Lower lobe of right lung (tissue), 2 donors: ENCODE measurements around the gene CYP2F1. TPM values are rescaled to one million over a fixed set of nuclear protein-coding genes. Genes with fewer than 3 reads are reported as not detected.

Source experiments
- ATAC-seq, 2 donors: fragments of 200-7000 bp; cut with Tn5 transposase; one replicate each; pipeline ENCODE4 v1.9.1; 2020 to 2022; ENCODE audit warnings: mild to moderate bottlenecking in 2 of 2, moderate library complexity in 2 of 2
- DNase-seq: peaks from one replicate; pipeline ENCODE4 v3.0.0-alpha.2; 2020
- H3K27ac ChIP-seq: fragments of 200-600 bp; one replicate; pipeline ENCODE4 v1.8.0; 2022
- H3K27me3 ChIP-seq: fragments of 200-600 bp; one replicate; pipeline ENCODE4 v1.8.0; 2022; ENCODE audit warnings: low read depth
- H3K36me3 ChIP-seq: fragments of 200-600 bp; one replicate; pipeline ENCODE4 v1.8.0; 2022; ENCODE audit warnings: mild to moderate bottlenecking
- H3K4me1 ChIP-seq: fragments of 200-600 bp; one replicate; pipeline ENCODE4 v1.8.0; 2022
- H3K4me3 ChIP-seq: fragments of 200-600 bp; one replicate; pipeline ENCODE4 v1.8.0; 2022; ENCODE audit warnings: mild to moderate bottlenecking
- H3K9me3 ChIP-seq: fragments of 200-600 bp; one replicate; pipeline ENCODE4 v1.8.0; 2022
- intact Hi-C: fragments of 100-400 bp; cut with DNase I; formaldehyde crosslinking; loops from one replicate; pipeline ENCODE4 v1.11.0; 2022
- long read RNA-seq: library from polyadenylated mRNA; unstranded; transcript quantifications from one replicate; pipeline ENCODE4 v2.0.0, GENCODE V29; 2021
- total RNA-seq: library from RNA; stranded (reverse); fragmentation: NEBNext Ultra II Directional; extraction: Animal tissue kit (Norgen Biotek cat#: 25700); gene quantifications from one replicate; pipeline ENCODE4 v1.2.1, GENCODE V29; 2021
- TF ChIP-seq, protein P1 (sequence below): fragments of 200-600 bp; IDR thresholded peaks from one replicate; pipeline ENCODE4 v1.8.0; 2022; ENCODE audit warnings: antibody characterized with exemption, mild to moderate bottlenecking
- donor health status: DM: no; HTN: yes; CAD: no; lungs with severe emphysema.

Gene CYP2F1, protein sequence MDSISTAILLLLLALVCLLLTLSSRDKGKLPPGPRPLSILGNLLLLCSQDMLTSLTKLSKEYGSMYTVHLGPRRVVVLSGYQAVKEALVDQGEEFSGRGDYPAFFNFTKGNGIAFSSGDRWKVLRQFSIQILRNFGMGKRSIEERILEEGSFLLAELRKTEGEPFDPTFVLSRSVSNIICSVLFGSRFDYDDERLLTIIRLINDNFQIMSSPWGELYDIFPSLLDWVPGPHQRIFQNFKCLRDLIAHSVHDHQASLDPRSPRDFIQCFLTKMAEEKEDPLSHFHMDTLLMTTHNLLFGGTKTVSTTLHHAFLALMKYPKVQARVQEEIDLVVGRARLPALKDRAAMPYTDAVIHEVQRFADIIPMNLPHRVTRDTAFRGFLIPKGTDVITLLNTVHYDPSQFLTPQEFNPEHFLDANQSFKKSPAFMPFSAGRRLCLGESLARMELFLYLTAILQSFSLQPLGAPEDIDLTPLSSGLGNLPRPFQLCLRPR
- 1.7 TPM for total RNA-seq
- long read RNA-seq, partial matches to known transcripts: 0 of 2 reads
- long read RNA-seq, other reads (novel, unspliced or antisense): 2 of 2 reads

DNA sequence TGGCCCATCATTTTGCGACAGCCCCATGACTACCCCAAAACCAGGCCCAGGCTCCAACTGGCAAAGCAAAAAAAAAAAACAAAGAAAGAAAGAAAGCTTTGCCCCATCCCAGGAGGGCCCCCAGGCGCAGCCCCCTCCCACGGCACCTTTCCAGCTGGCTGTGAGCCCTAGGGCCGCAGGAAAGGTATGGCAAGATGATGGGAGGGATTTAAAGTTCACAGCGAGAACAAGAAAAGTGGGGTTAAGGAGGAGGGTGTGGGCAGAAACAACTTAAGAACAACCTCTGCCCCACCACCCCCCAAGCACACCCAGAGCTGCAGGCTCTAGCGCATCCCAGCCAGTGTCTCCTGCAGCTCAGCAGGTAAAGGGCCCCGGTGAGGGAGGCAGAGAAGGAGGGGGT, at the start of gene CYP2F1:
TSS of gene CYP2F1 (plus strand) at position 301 of the 400 bp plus-strand sequence. CDS start 1,757 bp downstream, outside the sequence.
- H3K9me3 ChIP-seq: no peaks in the 10 kb centered on the region
- intact Hi-C loops: no loop called here
- H3K4me3 ChIP-seq: no peak within 1 kb of the TSS
- TF ChIP-seq, protein P1, sequence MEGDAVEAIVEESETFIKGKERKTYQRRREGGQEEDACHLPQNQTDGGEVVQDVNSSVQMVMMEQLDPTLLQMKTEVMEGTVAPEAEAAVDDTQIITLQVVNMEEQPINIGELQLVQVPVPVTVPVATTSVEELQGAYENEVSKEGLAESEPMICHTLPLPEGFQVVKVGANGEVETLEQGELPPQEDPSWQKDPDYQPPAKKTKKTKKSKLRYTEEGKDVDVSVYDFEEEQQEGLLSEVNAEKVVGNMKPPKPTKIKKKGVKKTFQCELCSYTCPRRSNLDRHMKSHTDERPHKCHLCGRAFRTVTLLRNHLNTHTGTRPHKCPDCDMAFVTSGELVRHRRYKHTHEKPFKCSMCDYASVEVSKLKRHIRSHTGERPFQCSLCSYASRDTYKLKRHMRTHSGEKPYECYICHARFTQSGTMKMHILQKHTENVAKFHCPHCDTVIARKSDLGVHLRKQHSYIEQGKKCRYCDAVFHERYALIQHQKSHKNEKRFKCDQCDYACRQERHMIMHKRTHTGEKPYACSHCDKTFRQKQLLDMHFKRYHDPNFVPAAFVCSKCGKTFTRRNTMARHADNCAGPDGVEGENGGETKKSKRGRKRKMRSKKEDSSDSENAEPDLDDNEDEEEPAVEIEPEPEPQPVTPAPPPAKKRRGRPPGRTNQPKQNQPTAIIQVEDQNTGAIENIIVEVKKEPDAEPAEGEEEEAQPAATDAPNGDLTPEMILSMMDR: no peak
- no peak within 1 kb of the TSS for H3K27ac ChIP-seq
- no peaks in the 10 kb centered on the region for H3K27me3 ChIP-seq
- H3K4me1 ChIP-seq: no peaks in the 10 kb centered on the region
- ATAC-seq (no peak), DNase-seq (no peak)
- no peaks in the 10 kb centered on the region for H3K36me3 ChIP-seq

DNA sequence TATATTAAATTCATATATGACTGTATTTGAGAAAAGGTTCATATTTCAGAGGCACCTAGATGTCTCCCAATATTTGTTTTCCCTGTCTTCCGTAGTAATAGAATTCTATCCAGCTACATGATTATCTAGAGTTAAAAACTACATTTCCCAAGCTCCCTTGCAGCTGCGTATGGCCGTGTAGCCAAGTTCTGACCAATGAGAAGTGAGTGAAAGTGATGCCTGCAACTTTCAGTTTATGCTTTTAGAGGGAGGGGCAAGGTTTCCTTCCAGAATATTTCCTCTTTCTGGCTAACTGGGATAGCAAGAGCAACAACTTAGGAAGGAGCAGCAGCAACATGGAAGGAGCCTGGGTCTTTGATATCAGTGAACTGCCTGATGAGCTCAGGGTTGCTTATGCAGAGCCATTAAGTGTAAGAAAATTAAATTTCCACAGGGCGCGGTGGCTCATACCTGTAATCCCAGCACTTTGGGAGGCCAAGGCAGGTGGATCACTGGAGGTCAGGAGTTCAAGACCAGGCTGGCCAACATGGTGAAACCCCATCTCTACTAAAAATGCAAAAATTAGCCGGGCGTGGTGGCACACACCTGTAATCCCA, 49.2 kb upstream of the CYP2F1 start:
- no peak overlapping the region for H3K27ac ChIP-seq
- TF ChIP-seq, protein P1: no peak
- DNase-seq (no peak), ATAC-seq (peak in 1 of 2 donors; percentile 43)
- H3K27me3 ChIP-seq: peaks cover 7% of the 10 kb centered on the region
- intact Hi-C loops: no loop called here
- H3K9me3 ChIP-seq: no peaks in the 10 kb centered on the region
- H3K36me3 ChIP-seq: no peaks in the 10 kb centered on the region
- H3K4me1 ChIP-seq: no peaks in the 10 kb centered on the region
- H3K4me3 ChIP-seq: no peak overlapping the region

DNA sequence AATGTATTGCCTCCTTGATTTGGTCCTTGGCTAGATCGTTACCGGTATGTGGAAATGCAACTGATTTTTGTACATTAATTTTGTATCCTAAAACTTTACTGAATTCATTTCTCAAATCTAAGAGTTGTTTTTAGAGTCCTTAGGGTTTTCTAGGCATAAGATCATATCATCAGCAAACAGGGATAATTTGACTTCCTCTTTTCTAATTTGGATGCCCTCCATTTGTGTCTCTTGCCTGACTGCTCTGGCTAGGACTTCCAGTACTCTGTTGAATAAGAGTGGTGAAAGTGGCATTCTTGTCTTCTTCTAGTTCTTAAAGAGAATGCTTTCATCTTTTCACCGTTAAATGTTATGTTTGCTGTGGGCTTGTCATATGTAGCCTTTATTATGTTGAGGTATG, 37.9 kb upstream of the CYP2F1 start:
- H3K27me3 ChIP-seq: peaks cover 11% of the 10 kb centered on the region
- TF ChIP-seq, protein P1: no peak
- ATAC-seq: no peak

DNA sequence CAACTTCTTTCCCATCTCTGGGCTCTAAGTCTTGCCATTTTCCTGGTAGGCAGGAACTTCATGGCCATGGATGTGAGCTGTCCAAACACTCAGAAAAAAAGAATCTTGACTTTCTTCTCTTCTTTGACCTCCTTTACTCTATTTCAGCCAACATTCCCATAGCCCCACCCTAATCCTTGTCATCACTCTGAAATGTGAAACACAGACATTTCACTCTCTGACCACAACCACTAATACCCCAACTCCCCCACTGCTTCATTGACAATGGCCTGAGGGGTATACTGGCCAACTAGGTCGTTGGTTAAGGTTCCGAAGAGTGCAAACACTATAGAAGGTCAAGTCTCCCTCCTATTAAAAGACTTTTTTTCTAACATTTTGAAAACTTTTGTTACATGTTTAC, 30.7 kb upstream of the CYP2F1 start:
- no peak overlapping the region for H3K4me3 ChIP-seq
- intact Hi-C loops: no loop called here
- no peaks in the 10 kb centered on the region for H3K9me3 ChIP-seq
- no peaks in the 10 kb centered on the region for H3K36me3 ChIP-seq
- H3K4me1 ChIP-seq: no peaks in the 10 kb centered on the region
- peaks cover 28% of the 10 kb centered on the region for H3K27me3 ChIP-seq
- TF ChIP-seq, protein P1: no peak
- no peak overlapping the region for H3K27ac ChIP-seq
- no peak for ATAC-seq
- DNase-seq: no peak

More for the DNA sequence above, 37.9 kb upstream of the CYP2F1 start:
- Histone ChIP-seq H3K4me1 (no peaks in the 10 kb centered on the region), H3K36me3 (no peaks in the 10 kb centered on the region), H3K27ac (no peak overlapping the region), H3K4me3 (no peak overlapping the region), H3K9me3 (no peaks in the 10 kb centered on the region)
- no peak for DNase-seq
- intact Hi-C loops: no loop called here

DNA sequence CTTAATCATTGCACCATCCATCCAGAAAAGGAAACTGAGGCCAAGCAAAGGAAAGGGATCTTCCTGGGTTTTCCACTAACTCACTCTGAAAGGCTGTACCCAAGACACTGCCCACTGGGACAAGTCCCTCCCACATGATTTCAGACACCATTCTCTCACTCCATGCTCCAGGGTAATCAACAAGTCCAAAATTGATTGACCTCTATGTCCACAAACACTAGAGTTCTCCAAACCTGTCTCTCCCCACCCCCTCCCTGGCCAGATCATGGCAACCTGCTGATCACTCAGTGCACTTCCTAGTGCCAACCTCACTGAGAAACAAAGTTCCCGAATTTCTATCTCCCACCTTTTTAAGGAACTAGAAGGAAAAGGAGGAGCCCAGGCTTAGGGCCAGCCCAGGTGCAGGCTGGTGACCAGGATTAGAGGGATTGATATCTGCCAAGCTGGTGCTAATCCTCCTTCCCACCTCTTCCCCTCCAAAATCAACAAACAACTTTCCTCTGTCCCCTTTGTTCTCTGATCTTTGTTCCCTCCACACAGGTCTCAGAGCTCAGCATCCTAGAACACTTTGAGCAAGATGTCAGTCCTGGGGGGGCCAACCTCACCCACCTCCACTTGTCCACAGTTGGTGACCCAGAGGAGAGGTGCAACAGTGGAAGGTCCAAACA, 28.4 kb upstream of the CYP2F1 start:
- Histone ChIP-seq H3K4me1 (no peaks in the 10 kb centered on the region), H3K9me3 (no peaks in the 10 kb centered on the region), H3K27me3 (peaks cover 41% of the 10 kb centered on the region), H3K36me3 (no peaks in the 10 kb centered on the region), H3K4me3 (no peak overlapping the region), H3K27ac (no peak overlapping the region)
- intact Hi-C loops: no loop called here
- TF ChIP-seq, protein P1: no peak
- ATAC-seq (no peak), DNase-seq (no peak)
